NCI-H526 treated with DMSO at 0.1 percent for 48 hours (cell line): Measurements from ENCODE around the gene TYRP1.

Experiments
- DNase-seq: peaks from one replicate; lab custom pipeline; 2025; lab: John Stamatoyannopoulos, UW

The TYRP1 gene

GRCh38 chr9:12735665-12736064, 42.5 kb downstream of the TYRP1 start:
- no peak for DNase-seq

- DNase-seq: no peak
Observed at GRCh38 chr9:12737871-12738270, 44.7 kb downstream of the TYRP1 start.

- DNase-seq: no peak
Observed at GRCh38 chr9:12739014-12739652, 45.9 kb downstream of the TYRP1 start.

- no peak for DNase-seq
Observed at GRCh38 chr9:12740845-12741244, 47.7 kb downstream of the TYRP1 start.

- no peak for DNase-seq
Observed at GRCh38 chr9:12748016-12748415, 54.8 kb downstream of the TYRP1 start.

GRCh38 chr9:12748954-12749353, 55.8 kb downstream of the TYRP1 start:
- no peak for DNase-seq

GRCh38 chr9:12753931-12754330, 60.7 kb downstream of the TYRP1 start:
- no peak for DNase-seq

- DNase-seq: no peak
Observed at GRCh38 chr9:12759761-12760160, 66.6 kb downstream of the TYRP1 start.
